ENCODE data around the gene F8. TPM values are rescaled to one million over a fixed set of nuclear protein-coding genes. Genes with fewer than 3 reads are reported as not detected.

The F8 gene
- total RNA-seq, 4 donors from 2014 or later = 12.5 to 26.5 (median 19.1) TPM

- ATAC-seq = no peak
- Histone ChIP-seq H3K9me3 (no peaks in the 10 kb centered on the region), H3K4me1 (peaks cover 0 to 13% (median 0%) of the 10 kb centered on the region in 3 donors), H3K27me3 (no peaks in the 10 kb centered on the region), H3K27ac (no peak overlapping the region), H3K36me3 (peaks cover 0 to 31% of the 10 kb centered on the region in 2 donors), H3K4me3 (no peak overlapping the region)
- WGBS, 2 donors (ENCODE audit: low coverage in 1 of 2) = 63 to 100% methylated on average over 2 of the region's 3 CpGs
- TF ChIP-seq POLR2AphosphoS5 (IDR thresholded peaks at IDR 0.05) = no peak
- TF ChIP-seq EP300 (IDR thresholded peaks at IDR 0.05) = no peak
- TF ChIP-seq POLR2A (IDR thresholded peaks at IDR 0.05) = no peak
- TF ChIP-seq CTCF (IDR thresholded peaks at IDR 0.05) = no peak
These were observed 31.1 kb upstream of the F8 start for GRCh38 chrX:155053656-155054055.

GRCh38 chrX:155052738-155053498 lies 30.4 kb upstream of the F8 start:
- Histone ChIP-seq H3K36me3 (peaks cover 0 to 32% of the 10 kb centered on the region in 2 donors), H3K27me3 (no peaks in the 10 kb centered on the region), H3K9me3 (no peaks in the 10 kb centered on the region), H3K4me3 (no peak overlapping the region), H3K27ac (no peak overlapping the region), H3K4me1 (peaks cover 0 to 13% (median 0%) of the 10 kb centered on the region in 3 donors)
- ATAC-seq = no peak
- WGBS, 2 donors (ENCODE audit: low coverage in 1 of 2) = 59 to 87% methylated on average over 4 of the region's 5 CpGs
- TF ChIP-seq POLR2A (IDR thresholded peaks at IDR 0.05) (no peak), POLR2AphosphoS5 (IDR thresholded peaks at IDR 0.05) (no peak), EP300 (IDR thresholded peaks at IDR 0.05) (no peak), CTCF (IDR thresholded peaks at IDR 0.05) (no peak)

DNA sequence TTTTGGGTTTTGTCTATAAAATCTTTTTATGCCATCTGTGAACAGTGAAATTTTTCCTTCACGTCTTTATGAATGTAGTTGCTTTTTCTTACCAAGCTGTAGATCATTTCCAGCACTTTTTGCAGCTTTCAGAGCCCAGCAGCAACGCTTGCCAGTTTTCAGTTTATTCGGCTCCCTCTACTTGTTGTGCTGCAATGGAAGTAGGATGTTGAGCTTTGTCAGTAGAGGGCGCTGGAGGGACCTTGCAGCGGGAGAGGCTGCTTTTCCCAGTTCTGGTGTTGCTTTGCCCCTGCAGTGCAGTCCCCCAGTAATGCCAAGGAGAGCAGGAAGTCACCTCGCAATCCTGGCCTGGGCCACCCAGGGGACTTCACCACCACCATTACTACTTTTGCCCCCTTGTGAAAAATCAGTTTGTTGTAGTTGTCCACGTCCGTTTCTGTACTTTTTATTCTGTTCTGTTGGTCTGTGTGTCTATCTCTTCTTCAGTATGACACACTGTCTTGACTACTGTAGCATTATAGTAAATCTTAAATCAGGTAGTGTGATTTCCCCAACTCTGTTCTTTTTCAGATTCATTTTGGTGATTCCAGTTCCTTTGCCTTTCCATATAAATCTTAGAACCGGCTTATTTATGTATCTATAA lies 26.6 kb upstream of the F8 start:
- Histone ChIP-seq H3K36me3 (peaks cover 0 to 33% of the 10 kb centered on the region in 2 donors), H3K4me1 (peaks cover 0 to under 1% (median 0%) of the 10 kb centered on the region in 3 donors), H3K27ac (peak overlapping the region in 1 of 4 donors; percentile 11), H3K9me3 (no peaks in the 10 kb centered on the region), H3K4me3 (no peak overlapping the region), H3K27me3 (no peaks in the 10 kb centered on the region)
- WGBS, 2 donors (ENCODE audit: low coverage in 1 of 2) = 33 to 80% methylated on average over 1 to 5 of the region's 9 CpGs
- TF ChIP-seq CTCF (IDR thresholded peaks at IDR 0.05) = peak in 3 of 4 experiments; percentile 25 to 62 (median 36)
- TF ChIP-seq POLR2AphosphoS5 (IDR thresholded peaks at IDR 0.05) = no peak
- TF ChIP-seq EP300 (IDR thresholded peaks at IDR 0.05) = no peak
- no peak for TF ChIP-seq POLR2A (IDR thresholded peaks at IDR 0.05)
- peak; percentile 67 for ATAC-seq

DNA sequence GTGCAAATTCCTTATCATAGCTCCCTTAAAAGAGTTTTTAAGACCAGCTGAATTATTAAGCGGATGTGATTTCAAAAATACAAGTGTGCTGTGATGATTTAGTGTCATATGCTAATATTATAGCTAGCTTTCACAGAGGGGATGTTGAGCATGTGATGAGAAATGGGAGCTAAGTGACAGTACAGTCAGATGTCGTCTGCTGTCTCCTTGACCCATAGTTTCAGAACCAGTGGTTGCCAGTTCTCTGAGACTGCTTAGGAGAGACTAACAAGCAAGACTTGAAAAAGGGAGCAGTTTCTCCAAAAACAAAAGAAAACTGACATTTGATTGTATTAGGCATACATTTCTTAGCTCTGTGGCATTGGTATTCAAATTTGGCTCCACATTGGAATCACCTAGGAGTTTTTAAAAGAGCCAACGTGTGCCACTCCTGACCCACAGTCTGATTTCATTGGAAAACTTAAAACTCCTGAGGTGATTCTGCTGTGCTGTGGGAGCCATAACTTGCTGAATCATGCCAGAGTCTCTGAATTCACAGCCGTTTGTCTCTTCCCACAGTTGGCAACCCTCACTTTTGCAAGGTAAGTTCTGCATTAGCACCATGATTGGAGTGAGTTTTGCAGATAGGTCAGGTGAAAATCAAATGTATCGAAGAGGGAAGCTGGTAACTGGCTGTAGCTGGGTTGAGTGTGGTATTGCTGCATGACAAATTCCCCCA lies 24.4 kb upstream of the F8 start:
- Histone ChIP-seq H3K4me1 (peaks cover 0 to 9% (median 0%) of the 10 kb centered on the region in 3 donors), H3K27me3 (no peaks in the 10 kb centered on the region), H3K36me3 (peaks cover 0 to 22% of the 10 kb centered on the region in 2 donors), H3K4me3 (no peak overlapping the region), H3K9me3 (no peaks in the 10 kb centered on the region), H3K27ac (no peak overlapping the region)
- 61 to 91% methylated on average over 3 to 5 of the region's 5 CpGs for WGBS, 2 donors (ENCODE audit: low coverage in 1 of 2)
- ATAC-seq = no peak
- no peak for TF ChIP-seq POLR2AphosphoS5 (IDR thresholded peaks at IDR 0.05)
- no peak for TF ChIP-seq CTCF (IDR thresholded peaks at IDR 0.05)
- no peak for TF ChIP-seq POLR2A (IDR thresholded peaks at IDR 0.05)
- TF ChIP-seq EP300 (IDR thresholded peaks at IDR 0.05) = no peak
